HG02885 (cell line): ENCODE data around the gene TRAF4.

ENCODE experiments used
- ATAC-seq: cut with Tn5 transposase; IDR thresholded peaks from one replicate; pipeline ENCODE4 v1.9.1; 2021; ENCODE audit warnings: mild to moderate bottlenecking; ENCODE audit not compliant: unreplicated experiment, poor library complexity

TRAF4 gene

GRCh38 chr17:28745786-28746411, 2.1 kb downstream of the TRAF4 start:
- no peak for ATAC-seq

- ATAC-seq = no peak
Observed at GRCh38 chr17:28746611-28747050, 2.8 kb downstream of the TRAF4 start.

- ATAC-seq = no peak
Observed at GRCh38 chr17:28747051-28747691, 3.4 kb downstream of the TRAF4 start.

- ATAC-seq = no peak
Observed at GRCh38 chr17:28747801-28748750, 4.3 kb downstream of the TRAF4 start.

- ATAC-seq = no peak
Observed at GRCh38 chr17:28748852-28749515, 5.2 kb downstream of the TRAF4 start.

GRCh38 chr17:28749516-28750177, 5.8 kb downstream of the TRAF4 start:
- no peak for ATAC-seq

DNA sequence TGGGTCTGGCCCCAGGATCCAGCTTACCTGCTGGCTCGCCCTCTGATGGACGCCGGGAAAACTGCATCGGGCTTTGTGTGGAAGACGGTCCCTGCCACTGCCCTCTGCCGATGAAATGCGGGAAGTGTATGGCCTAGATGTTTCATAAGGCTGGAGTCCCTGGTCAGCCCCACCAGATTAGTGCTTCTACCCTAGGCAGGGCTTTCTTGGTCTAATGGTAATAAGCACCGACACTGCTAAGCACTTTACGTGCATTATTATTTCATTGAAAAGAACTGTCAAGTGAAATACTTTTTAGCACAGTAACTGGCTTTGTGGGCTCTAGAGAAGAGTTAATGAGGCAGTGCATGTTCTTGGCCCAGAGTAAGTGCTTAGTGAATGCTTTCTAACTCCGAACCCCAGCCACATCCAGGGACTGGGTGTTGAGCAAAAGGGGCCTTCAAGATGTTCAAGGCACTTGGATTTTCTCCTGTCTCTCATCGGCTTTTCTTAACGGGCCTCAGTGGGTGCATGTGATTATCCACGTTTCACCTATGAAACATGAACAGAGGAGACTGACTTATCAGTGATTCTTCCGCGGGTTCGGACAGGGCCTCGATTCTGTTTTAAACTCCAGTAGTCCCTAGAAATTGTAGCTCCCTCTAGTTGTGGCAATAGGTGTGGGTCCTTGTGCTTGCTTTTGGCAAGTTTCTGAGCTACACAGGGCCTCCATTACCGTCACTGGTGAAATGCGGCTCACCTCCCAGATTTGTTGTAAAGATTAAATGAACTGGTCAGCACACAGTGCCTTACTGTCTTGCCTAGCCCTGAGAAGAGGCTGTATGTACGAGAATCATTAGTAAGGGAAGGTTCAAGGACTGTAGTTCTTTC, 6.6 kb downstream of the TRAF4 start:
- peak; percentile 77 for ATAC-seq

- no peak for ATAC-seq
Observed at GRCh38 chr17:28751600-28752366, 8.0 kb downstream of the TRAF4 start.

GRCh38 chr17:28755486-28755885, 11.7 kb downstream of the TRAF4 start:
- ATAC-seq = no peak

DNA sequence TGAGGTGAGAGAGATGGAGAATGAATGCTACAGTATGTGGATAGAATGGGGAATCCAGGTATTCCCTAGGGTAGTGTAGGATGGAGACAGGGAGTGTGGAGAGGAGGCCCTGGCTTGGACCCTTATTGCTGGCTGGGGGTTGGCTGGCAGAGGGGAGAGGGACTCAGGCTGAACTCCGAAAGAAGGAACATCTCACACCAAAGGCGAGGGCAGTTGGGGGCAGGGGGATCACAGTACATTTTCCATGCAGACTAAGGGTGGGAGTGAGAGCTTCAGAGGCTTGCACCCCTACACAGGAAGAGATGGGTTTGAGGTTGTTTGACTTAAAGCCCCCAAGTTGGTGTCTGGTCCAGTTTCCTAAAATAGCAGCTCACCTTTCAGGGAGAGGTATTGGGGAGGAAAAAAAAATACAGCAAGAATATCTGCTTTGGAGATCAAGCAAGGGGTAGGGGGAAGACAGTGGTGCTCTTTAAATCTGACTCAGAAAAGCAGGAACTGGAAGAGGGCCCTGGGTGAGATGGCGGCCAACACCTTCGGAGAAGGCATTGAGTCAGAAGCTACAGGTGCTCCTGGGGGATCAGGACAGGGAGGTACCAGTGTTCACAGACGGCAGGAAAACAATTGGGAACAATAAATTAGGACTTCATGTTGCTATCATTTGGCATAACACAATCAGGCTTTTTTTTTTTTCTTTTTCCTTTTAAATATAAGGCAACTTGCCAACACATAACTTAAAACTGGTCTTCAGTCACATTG, 12.4 kb downstream of the TRAF4 start:
- ATAC-seq = no peak

- no peak for ATAC-seq
Observed at GRCh38 chr17:28758411-28759121, 14.8 kb downstream of the TRAF4 start.

DNA sequence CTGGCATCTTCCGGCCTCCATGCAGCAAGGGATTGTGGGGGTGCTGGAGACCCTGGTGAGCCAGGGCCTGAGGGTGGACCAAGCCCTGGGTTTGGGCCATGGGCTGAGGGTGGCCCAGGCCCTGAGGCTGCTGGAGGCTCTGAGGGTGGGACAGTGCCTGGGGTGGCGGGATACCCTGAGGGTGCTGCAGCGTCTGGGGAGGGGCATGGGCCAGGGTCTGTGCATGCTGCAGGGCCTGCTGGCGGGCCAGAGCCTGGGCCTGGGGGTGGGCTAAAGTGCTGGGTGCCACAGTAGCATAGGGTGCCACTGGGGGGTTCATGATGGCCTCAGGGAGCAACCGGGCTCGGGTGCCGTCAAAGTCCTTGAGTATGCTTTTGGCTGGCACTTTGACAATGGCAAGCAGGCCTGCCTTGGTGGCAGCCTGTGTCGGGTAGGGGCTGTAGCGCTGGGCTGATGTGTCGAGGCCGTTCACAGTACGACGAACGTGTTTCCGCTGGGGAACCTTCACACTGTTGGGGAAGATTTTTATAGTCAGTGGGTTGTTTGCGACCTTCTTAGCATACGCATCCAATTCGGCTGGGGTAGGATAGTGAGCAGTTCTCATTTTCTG, 15.6 kb downstream of the TRAF4 start:
- ATAC-seq = no peak

DNA sequence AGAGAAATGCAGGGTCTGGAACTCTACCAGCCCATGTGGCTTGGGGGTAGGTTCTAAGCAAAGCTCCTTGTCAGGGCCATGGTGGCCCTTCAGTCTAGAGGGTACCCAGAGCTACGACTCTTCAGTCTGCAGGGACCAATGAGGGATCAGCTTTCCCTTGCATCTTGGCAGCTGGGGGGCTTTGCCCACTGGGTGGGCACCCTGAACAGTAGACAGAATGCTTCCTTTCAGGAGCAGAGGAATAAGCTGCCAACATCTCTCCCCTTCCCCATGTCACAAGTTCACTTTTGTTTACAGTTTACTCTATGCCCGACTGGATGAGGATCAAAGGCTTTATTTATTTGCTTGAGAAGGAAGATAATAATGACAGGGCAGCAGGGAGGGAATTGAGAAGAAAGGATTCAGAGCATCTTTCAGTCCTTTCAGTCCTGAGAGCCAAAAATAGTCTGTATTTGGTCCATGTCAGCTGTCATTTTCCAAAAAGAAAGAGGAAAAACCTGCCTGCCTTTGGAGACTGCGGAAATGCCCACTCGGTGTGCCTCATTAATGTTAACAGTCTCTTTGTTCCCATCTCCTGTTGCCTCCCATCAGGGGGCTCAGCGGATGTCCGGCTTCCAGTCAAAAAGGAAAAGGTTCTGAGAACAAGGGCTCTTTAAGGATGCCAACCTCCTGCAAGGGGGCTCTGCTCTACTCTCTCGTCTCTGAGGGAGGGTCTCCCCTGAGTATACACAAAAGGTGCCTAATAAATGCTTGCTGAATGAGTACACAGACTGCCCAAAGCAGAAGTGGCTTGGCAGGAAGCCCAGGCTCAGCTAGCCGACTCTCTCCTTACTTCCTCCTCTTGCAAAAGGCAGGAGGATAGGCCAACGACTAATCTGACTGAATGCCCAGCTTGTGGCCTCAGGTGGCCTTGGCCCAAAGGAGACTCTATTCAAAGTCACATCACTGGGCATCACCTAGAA, 17.1 kb downstream of the TRAF4 start:
- ATAC-seq = no peak

DNA sequence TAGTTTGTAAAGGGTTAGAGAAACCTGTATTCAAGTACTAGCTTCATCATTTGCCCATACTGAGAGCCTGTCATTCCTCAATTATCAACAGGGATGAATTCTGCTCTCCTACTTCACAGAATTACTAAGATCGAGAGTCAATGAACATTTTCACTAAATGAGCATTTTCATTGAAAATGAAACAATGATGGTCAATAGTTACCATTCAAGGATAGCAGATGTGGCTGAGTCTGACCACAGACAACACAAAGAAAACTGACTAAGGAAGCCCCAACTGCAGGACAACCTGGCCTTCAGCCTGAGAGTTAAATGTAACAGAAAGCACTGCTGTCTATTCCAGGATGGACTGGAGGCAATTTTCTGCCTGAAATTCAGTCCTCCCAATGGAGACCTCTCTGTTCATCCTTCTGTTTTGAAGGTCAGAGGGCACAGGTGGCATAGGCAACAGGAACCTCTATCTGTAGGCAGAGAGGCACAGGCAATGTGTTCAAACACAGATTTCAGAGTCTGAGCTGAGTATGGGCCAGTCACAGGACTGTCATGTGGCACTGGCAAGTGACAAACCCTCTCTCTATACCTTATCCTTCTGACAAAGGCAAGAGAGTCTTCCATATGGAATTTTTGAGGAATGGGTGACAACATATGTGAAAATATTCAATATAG, 19.5 kb downstream of the TRAF4 start:
- ATAC-seq = no peak

- no peak for ATAC-seq
Observed at GRCh38 chr17:28763804-28764266, 20.0 kb downstream of the TRAF4 start.
